GM23338 (cell line): ENCODE data around the gene XPC. TPM values are rescaled to one million over a fixed set of nuclear protein-coding genes. Genes with fewer than 3 reads are reported as not detected.

Experiments
- ATAC-seq: fragments of 200-7000 bp; cut with Tn5 transposase; 3 replicates; pipeline ENCODE4 v1.9.1; 2020
- DNase-seq: peaks from one replicate; pipeline ENCODE4 v3.0.0-alpha.2; 2015; ENCODE audit warnings: low spot score
- H2AFZ ChIP-seq: fragments of 200-600 bp; sonication (generic); 2 replicates; pipeline ENCODE4 v1.8.0; 2016; ENCODE audit warnings: antibody characterized with exemption, mild to moderate bottlenecking, moderate library complexity
- H3F3A ChIP-seq: fragments of 200-600 bp; sonication (generic); replicated peaks from 2 replicates; pipeline ENCODE4 v1.8.0; 2017; ENCODE audit warnings: antibody characterized with exemption, mixed run types, low read depth
- H3K27ac ChIP-seq: fragments of 200-600 bp; sonication (generic); 2 replicates; pipeline ENCODE4 v1.6.1; 2016; ENCODE audit warnings: low read depth
- H3K27me3 ChIP-seq: fragments of 200-600 bp; sonication (generic); 2 replicates; pipeline ENCODE4 v1.8.0; 2016; ENCODE audit warnings: mild to moderate bottlenecking, mixed run types, moderate library complexity; ENCODE audit not compliant: insufficient read depth
- H3K36me3 ChIP-seq: fragments of 200-600 bp; sonication (generic); 2 replicates; pipeline ENCODE4 v1.8.0; 2016; ENCODE audit warnings: mild to moderate bottlenecking; ENCODE audit not compliant: insufficient read depth
- H3K4me1 ChIP-seq: fragments of 200-600 bp; sonication (generic); 2 replicates; pipeline ENCODE4 v1.8.0; 2016; ENCODE audit warnings: mild to moderate bottlenecking, moderate library complexity; ENCODE audit not compliant: insufficient read depth
- H3K4me2 ChIP-seq: fragments of 200-600 bp; sonication (generic); 2 replicates; pipeline ENCODE4 v1.7.1; 2017; ENCODE audit warnings: mixed run types
- H3K4me3 ChIP-seq: fragments of 200-600 bp; sonication (generic); 2 replicates; pipeline ENCODE4 v1.6.1; 2016; ENCODE audit warnings: mixed run types
- H3K79me2 ChIP-seq: fragments of 200-600 bp; sonication (generic); replicated peaks from 2 replicates; pipeline ENCODE4 v1.8.0; 2017; ENCODE audit warnings: mild to moderate bottlenecking; ENCODE audit not compliant: insufficient read depth
- H3K9me2 ChIP-seq: fragments of 200-600 bp; sonication (generic); 2 replicates; pipeline ENCODE4 v1.8.0; 2017; ENCODE audit not compliant: insufficient read depth
- H4K20me1 ChIP-seq: fragments of 200-600 bp; sonication (generic); replicated peaks from 2 replicates; pipeline ENCODE4 v1.8.0; 2017; ENCODE audit warnings: mild to moderate bottlenecking; ENCODE audit not compliant: insufficient read depth
- H3K27ac Mint-ChIP-seq: 2 replicates; pipeline ENCODE4 v1.8.0; 2020; ENCODE audit warnings: inconsistent platforms, mild to moderate bottlenecking, moderate library complexity, mixed read lengths
- H3K27me3 Mint-ChIP-seq: 3 replicates; pipeline ENCODE4 v1.8.0; 2022; ENCODE audit warnings: low read depth, mild to moderate bottlenecking, moderate library complexity, mixed read lengths, inconsistent platforms; ENCODE audit not compliant: insufficient read depth, poor library complexity
- H3K36me3 Mint-ChIP-seq: 3 replicates; pipeline ENCODE4 v1.8.0; 2021; ENCODE audit warnings: low read depth, mild to moderate bottlenecking, inconsistent platforms, moderate library complexity, mixed read lengths
- H3K4me1 Mint-ChIP-seq: 3 replicates; pipeline ENCODE4 v1.8.0; 2020; ENCODE audit warnings: mild to moderate bottlenecking, inconsistent platforms, mixed read lengths
- H3K4me3 Mint-ChIP-seq: 3 replicates; pipeline ENCODE4 v1.8.0; 2021; ENCODE audit warnings: moderate library complexity, mild to moderate bottlenecking, inconsistent platforms, mixed read lengths
- H3K9me3 Mint-ChIP-seq: 3 replicates; pipeline ENCODE4 v1.8.0; 2020; ENCODE audit warnings: moderate library complexity, mild to moderate bottlenecking, inconsistent platforms, mixed read lengths
- polyA plus RNA-seq: library from polyadenylated mRNA; unstranded; fragments of >200 nt; fragmentation: Nextera tagmentation; extraction: Ambion mirVana; gene quantifications from 2 replicates; pipeline ENCODE4 v1.2.1, GENCODE V29; 2016
- total RNA-seq: library from RNA; depleted of rRNA; stranded (reverse); fragments of >200 nt; shearing (Covaris generic); gene quantifications from 2 replicates; pipeline ENCODE4 v1.2.3, GENCODE V29; 2014
- TF ChIP-seq, protein P1 (sequence below), 2 experiments: fragments of 200-600 bp in 1 of 2; sonication (generic) in 1 of 2; conservative IDR thresholded peaks; 2 replicates each; pipeline versions ENCODE4 v1.5.1 to v1.6.1; 2016 to 2017; ENCODE audit warnings: antibody characterized with exemption in 2 of 2, low read depth in 2 of 2, mild to moderate bottlenecking in 2 of 2, moderate library complexity in 1 of 2
- TF ChIP-seq, protein P2 (sequence below): fragments of 250-450 bp; sonication (Bioruptor Pico); IDR thresholded peaks from 2 replicates; pipeline ENCODE4 v1.5.0; 2020; ENCODE audit warnings: mild to moderate bottlenecking, moderate library complexity

Gene XPC
- total and polyA plus RNA-seq, 2 experiments from 2014 or later: 34.9 to 41.5 TPM

DNA sequence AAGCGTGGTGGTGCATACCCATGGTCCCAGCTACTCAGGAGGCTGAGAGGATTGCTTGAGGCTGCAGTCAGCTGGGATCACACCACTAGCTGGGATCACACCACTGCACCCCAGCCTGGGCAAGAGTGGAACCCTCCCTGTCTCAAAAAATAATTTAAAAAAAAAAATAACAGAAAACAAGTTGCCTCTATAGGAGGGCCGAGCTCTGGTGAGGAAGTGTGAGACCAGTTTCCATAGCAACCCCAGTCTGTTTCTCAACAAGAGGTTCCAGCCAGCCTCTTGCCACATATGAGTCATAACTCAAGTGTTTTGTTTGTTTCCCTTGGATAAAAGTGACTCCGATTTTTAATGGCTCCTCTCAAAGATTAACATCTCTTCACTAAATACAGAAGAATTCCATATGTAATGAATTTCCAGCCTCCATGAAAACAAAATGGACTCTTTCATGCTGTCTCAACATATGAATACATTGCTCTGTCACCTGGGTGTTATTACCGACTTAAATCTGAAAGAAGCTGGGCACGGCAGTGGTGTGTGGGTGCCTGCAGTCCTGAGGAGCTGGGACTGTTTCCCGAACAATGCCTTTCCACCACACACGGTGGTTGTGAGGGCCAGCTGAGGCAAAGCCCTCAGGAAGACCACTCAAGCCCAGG lies 33.9 kb downstream of the XPC start:
- Histone ChIP-seq H3F3A (no peaks in the 10 kb centered on the region), H2AFZ (no peak overlapping the region), H3K27me3 (no peaks in the 10 kb centered on the region), H3K4me2 (no peak overlapping the region), H3K4me1 (peaks cover 12% of the 10 kb centered on the region), H3K36me3 (no peaks in the 10 kb centered on the region; the same call in 1 of the 2 replicates), H3K9me2 (no peaks in the 10 kb centered on the region), H4K20me1 (peaks cover 4% of the 10 kb centered on the region; the same call in 1 of the 2 replicates), H3K79me2 (no peaks in the 10 kb centered on the region), H3K4me3 (no peak overlapping the region), H3K27ac (peak overlapping the region; percentile 36)
- Mint-ChIP-seq H3K4me1 (peaks cover 31% of the 10 kb centered on the region), H3K27me3 (peaks cover 7% of the 10 kb centered on the region), H3K9me3 (no peaks in the 10 kb centered on the region), H3K36me3 (peaks cover 44% of the 10 kb centered on the region), H3K4me3 (no peak overlapping the region; the same call in 2 of the 3 replicates), H3K27ac (peak overlapping the region; percentile 81)
- ATAC-seq (no peak), DNase-seq (peak; percentile 84)
- TF ChIP-seq, protein P1, sequence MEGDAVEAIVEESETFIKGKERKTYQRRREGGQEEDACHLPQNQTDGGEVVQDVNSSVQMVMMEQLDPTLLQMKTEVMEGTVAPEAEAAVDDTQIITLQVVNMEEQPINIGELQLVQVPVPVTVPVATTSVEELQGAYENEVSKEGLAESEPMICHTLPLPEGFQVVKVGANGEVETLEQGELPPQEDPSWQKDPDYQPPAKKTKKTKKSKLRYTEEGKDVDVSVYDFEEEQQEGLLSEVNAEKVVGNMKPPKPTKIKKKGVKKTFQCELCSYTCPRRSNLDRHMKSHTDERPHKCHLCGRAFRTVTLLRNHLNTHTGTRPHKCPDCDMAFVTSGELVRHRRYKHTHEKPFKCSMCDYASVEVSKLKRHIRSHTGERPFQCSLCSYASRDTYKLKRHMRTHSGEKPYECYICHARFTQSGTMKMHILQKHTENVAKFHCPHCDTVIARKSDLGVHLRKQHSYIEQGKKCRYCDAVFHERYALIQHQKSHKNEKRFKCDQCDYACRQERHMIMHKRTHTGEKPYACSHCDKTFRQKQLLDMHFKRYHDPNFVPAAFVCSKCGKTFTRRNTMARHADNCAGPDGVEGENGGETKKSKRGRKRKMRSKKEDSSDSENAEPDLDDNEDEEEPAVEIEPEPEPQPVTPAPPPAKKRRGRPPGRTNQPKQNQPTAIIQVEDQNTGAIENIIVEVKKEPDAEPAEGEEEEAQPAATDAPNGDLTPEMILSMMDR (conservative IDR thresholded peaks at IDR 0.05; ENCODE audit: low read depth in 2 of 2): no peak

DNA sequence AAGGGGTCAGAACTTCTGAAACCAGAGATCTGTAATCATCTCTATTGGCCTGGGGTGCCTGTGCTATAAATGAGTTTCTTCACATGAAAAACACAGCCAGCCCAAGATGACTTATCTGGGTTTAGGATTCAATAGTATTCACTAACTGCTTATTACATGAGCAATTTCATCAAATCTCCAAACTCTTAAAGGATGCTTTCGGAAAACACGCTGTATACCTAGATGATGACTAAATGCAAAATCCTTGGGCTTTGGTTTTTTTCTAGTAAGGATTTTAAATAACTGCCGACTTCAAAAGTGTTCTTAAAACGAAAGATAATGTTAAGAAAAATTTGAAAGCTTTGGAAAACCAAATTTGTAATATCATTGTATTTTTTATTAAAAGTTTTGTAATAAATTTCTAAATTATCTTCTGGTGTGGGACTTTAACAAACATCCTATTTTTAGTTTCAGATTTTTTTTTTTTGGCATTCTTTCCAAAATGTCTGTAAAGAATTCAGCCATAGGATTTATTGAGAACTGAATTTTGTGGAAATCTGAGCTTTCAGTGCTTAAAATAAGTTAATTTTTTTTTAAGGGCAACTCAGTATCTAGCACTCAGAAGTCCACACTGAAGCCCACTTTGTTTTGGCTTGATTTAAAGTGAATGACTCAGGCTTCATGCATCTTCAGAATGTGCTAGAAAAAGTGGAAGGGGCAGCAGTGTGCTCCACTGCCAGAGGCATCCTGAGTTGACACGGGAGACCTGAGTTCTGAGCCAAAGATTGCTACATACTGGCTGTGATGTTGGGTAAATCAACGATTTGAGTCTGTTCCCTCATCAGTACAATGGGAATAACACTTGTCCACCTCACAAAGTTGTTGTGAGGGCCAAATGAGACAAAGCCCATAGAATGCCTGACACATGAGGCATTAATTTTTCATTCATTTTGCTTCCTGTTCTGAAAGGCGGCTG lies 34.9 kb downstream of the XPC start:
- Histone ChIP-seq H3K4me1 (peaks cover 12% of the 10 kb centered on the region), H4K20me1 (peaks cover 4% of the 10 kb centered on the region; the same call in 1 of the 2 replicates), H3K36me3 (no peaks in the 10 kb centered on the region; the same call in 1 of the 2 replicates), H3K27me3 (no peaks in the 10 kb centered on the region), H2AFZ (no peak overlapping the region), H3K4me3 (no peak overlapping the region), H3K27ac (peak overlapping the region; percentile 29; the same call in 1 of the 2 replicates), H3K4me2 (no peak overlapping the region), H3F3A (no peaks in the 10 kb centered on the region), H3K9me2 (no peaks in the 10 kb centered on the region), H3K79me2 (no peaks in the 10 kb centered on the region)
- peak; percentile 21 for DNase-seq
- Mint-ChIP-seq H3K27me3 (peaks cover 7% of the 10 kb centered on the region), H3K4me1 (peaks cover 28% of the 10 kb centered on the region), H3K9me3 (no peaks in the 10 kb centered on the region), H3K36me3 (peaks cover 46% of the 10 kb centered on the region), H3K4me3 (no peak overlapping the region), H3K27ac (peak overlapping the region; percentile 81; the same call in 1 of the 2 replicates)
- ATAC-seq: no peak
- TF ChIP-seq, protein P1 (conservative IDR thresholded peaks at IDR 0.05; ENCODE audit: low read depth in 2 of 2): no peak
- TF ChIP-seq, protein P2, sequence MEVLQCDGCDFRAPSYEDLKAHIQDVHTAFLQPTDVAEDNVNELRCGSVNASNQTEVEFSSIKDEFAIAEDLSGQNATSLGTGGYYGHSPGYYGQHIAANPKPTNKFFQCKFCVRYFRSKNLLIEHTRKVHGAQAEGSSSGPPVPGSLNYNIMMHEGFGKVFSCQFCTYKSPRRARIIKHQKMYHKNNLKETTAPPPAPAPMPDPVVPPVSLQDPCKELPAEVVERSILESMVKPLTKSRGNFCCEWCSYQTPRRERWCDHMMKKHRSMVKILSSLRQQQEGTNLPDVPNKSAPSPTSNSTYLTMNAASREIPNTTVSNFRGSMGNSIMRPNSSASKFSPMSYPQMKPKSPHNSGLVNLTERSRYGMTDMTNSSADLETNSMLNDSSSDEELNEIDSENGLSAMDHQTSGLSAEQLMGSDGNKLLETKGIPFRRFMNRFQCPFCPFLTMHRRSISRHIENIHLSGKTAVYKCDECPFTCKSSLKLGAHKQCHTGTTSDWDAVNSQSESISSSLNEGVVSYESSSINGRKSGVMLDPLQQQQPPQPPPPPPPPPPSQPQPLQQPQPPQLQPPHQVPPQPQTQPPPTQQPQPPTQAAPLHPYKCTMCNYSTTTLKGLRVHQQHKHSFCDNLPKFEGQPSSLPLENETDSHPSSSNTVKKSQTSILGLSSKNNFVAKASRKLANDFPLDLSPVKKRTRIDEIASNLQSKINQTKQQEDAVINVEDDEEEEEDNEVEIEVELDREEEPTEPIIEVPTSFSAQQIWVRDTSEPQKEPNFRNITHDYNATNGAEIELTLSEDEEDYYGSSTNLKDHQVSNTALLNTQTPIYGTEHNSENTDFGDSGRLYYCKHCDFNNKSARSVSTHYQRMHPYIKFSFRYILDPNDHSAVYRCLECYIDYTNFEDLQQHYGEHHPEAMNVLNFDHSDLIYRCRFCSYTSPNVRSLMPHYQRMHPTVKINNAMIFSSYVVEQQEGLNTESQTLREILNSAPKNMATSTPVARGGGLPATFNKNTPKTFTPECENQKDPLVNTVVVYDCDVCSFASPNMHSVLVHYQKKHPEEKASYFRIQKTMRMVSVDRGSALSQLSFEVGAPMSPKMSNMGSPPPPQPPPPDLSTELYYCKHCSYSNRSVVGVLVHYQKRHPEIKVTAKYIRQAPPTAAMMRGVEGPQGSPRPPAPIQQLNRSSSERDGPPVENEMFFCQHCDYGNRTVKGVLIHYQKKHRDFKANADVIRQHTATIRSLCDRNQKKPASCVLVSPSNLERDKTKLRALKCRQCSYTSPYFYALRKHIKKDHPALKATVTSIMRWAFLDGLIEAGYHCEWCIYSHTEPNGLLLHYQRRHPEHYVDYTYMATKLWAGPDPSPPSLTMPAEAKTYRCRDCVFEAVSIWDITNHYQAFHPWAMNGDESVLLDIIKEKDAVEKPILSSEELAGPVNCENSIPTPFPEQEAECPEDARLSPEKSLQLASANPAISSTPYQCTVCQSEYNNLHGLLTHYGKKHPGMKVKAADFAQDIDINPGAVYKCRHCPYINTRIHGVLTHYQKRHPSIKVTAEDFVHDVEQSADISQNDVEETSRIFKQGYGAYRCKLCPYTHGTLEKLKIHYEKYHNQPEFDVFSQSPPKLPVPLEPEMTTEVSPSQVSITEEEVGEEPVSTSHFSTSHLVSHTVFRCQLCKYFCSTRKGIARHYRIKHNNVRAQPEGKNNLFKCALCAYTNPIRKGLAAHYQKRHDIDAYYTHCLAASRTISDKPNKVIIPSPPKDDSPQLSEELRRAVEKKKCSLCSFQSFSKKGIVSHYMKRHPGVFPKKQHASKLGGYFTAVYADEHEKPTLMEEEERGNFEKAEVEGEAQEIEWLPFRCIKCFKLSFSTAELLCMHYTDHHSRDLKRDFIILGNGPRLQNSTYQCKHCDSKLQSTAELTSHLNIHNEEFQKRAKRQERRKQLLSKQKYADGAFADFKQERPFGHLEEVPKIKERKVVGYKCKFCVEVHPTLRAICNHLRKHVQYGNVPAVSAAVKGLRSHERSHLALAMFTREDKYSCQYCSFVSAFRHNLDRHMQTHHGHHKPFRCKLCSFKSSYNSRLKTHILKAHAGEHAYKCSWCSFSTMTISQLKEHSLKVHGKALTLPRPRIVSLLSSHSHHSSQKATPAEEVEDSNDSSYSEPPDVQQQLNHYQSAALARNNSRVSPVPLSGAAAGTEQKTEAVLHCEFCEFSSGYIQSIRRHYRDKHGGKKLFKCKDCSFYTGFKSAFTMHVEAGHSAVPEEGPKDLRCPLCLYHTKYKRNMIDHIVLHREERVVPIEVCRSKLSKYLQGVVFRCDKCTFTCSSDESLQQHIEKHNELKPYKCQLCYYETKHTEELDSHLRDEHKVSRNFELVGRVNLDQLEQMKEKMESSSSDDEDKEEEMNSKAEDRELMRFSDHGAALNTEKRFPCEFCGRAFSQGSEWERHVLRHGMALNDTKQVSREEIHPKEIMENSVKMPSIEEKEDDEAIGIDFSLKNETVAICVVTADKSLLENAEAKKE (CRISPR knock-in tag): no peak
